HL-60 (cell line): Measurements from ENCODE around the gene MPI.

ENCODE experiments used
- GABPA ChIP-seq: IDR thresholded peaks from 2 replicates; pipeline ENCODE4 v1.6.1; 2012; ENCODE audit warnings: low read depth
- POLR2AphosphoS5 ChIP-seq: IDR thresholded peaks from 2 replicates; pipeline ENCODE4 v1.6.1; 2012; ENCODE audit warnings: low read depth
- SPI1 ChIP-seq: IDR thresholded peaks from 2 replicates; pipeline ENCODE4 v1.6.1; 2012; ENCODE audit warnings: low read depth, mild to moderate bottlenecking, borderline replicate concordance
- TF ChIP-seq, protein P1 (sequence below): IDR thresholded peaks from one replicate; pipeline ENCODE4 v1.5.1; 2011; ENCODE audit warnings: low read length, control low read depth, inconsistent platforms; ENCODE audit not compliant: insufficient read depth
- TF ChIP-seq, protein P2 (sequence below): IDR thresholded peaks from 2 replicates; pipeline ENCODE4 v1.6.1; 2012; ENCODE audit warnings: low read depth; ENCODE audit not compliant: insufficient replicate concordance

DNA sequence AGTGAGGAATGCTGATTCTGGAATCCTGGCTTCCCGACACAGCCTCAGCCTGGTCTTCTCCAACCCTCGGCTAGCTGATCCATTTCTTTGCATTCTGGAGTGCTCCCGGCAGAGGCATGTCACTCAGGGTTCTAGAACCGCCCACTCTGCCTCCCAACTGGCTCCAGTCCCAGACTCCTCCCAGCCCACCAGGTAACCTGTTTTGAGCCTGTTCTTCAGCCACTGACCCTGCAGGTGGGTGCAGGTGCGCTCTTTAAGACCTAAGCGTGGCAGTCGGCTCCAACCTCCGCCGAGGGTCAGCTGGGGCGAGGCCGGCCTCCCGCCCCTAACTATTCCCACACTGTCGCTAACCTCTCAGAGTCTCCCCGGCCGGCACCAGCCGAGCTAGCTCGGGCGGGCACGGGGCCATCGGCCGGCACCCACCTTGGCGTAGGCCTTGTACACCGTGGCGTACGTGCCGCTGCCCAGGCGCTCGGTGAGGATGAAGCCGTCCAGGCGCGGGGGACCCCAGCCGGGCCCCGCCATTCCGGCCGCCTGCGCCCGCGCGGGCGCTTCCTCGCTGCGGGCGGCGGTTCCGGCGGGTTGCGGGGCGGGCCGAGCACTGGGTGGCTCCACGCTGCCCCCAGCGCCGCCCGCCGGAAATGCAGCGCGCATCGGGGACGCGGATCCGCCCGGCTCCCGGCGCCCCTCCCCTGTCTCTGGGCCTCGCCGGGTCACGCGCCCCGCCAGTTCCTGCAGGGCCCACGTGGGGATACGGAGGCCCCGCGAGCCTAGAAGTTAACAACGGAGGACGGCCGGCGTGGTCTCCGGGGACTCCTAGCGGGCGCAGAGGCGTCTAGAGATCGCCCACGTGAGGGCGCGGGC is 47.0 kb upstream of the MPI start, which contains the start of gene ULK3:
- TF ChIP-seq, protein P1, sequence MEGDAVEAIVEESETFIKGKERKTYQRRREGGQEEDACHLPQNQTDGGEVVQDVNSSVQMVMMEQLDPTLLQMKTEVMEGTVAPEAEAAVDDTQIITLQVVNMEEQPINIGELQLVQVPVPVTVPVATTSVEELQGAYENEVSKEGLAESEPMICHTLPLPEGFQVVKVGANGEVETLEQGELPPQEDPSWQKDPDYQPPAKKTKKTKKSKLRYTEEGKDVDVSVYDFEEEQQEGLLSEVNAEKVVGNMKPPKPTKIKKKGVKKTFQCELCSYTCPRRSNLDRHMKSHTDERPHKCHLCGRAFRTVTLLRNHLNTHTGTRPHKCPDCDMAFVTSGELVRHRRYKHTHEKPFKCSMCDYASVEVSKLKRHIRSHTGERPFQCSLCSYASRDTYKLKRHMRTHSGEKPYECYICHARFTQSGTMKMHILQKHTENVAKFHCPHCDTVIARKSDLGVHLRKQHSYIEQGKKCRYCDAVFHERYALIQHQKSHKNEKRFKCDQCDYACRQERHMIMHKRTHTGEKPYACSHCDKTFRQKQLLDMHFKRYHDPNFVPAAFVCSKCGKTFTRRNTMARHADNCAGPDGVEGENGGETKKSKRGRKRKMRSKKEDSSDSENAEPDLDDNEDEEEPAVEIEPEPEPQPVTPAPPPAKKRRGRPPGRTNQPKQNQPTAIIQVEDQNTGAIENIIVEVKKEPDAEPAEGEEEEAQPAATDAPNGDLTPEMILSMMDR = peak; percentile 12
- TF ChIP-seq POLR2AphosphoS5 = peak; percentile 76
- TF ChIP-seq, protein P2, sequence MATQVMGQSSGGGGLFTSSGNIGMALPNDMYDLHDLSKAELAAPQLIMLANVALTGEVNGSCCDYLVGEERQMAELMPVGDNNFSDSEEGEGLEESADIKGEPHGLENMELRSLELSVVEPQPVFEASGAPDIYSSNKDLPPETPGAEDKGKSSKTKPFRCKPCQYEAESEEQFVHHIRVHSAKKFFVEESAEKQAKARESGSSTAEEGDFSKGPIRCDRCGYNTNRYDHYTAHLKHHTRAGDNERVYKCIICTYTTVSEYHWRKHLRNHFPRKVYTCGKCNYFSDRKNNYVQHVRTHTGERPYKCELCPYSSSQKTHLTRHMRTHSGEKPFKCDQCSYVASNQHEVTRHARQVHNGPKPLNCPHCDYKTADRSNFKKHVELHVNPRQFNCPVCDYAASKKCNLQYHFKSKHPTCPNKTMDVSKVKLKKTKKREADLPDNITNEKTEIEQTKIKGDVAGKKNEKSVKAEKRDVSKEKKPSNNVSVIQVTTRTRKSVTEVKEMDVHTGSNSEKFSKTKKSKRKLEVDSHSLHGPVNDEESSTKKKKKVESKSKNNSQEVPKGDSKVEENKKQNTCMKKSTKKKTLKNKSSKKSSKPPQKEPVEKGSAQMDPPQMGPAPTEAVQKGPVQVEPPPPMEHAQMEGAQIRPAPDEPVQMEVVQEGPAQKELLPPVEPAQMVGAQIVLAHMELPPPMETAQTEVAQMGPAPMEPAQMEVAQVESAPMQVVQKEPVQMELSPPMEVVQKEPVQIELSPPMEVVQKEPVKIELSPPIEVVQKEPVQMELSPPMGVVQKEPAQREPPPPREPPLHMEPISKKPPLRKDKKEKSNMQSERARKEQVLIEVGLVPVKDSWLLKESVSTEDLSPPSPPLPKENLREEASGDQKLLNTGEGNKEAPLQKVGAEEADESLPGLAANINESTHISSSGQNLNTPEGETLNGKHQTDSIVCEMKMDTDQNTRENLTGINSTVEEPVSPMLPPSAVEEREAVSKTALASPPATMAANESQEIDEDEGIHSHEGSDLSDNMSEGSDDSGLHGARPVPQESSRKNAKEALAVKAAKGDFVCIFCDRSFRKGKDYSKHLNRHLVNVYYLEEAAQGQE = no peak
- no peak for TF ChIP-seq GABPA
- TF ChIP-seq SPI1 = no peak
